ENCODE measurements around the gene OR10A6.

OR10A6 gene

GRCh38 chr11:7905549-7905948 lies 25.5 kb downstream of the OR10A6 start:
- DNase-seq (ENCODE audit: insufficient read length, low spot score) = no peak
- TF ChIP-seq CTCF (IDR thresholded peaks at IDR 0.05; ENCODE audit: insufficient read depth, missing control alignments) = no peak
- no peak for FAIRE-seq

- no peak for TF ChIP-seq CTCF (IDR thresholded peaks at IDR 0.05; ENCODE audit: insufficient read depth, missing control alignments)
- no peak for DNase-seq (ENCODE audit: insufficient read length, low spot score)
- FAIRE-seq = no peak
Observed at GRCh38 chr11:7904917-7905316, 26.2 kb downstream of the OR10A6 start.

GRCh38 chr11:7903940-7904339 lies 27.1 kb downstream of the OR10A6 start:
- FAIRE-seq (no peak), DNase-seq (ENCODE audit: insufficient read length, low spot score) (no peak)
- no peak for TF ChIP-seq CTCF (IDR thresholded peaks at IDR 0.05; ENCODE audit: insufficient read depth, missing control alignments)

GRCh38 chr11:7901319-7901854 lies 29.7 kb downstream of the OR10A6 start:
- no peak for DNase-seq (ENCODE audit: insufficient read length, low spot score)
- no peak for FAIRE-seq
- TF ChIP-seq CTCF (IDR thresholded peaks at IDR 0.05; ENCODE audit: insufficient read depth, missing control alignments) = no peak

GRCh38 chr11:7900686-7901085 lies 30.4 kb downstream of the OR10A6 start:
- DNase-seq (ENCODE audit: insufficient read length, low spot score) (no peak), FAIRE-seq (no peak)
- TF ChIP-seq CTCF (IDR thresholded peaks at IDR 0.05; ENCODE audit: insufficient read depth, missing control alignments) = no peak

- no peak for DNase-seq (ENCODE audit: insufficient read length, low spot score)
- no peak for FAIRE-seq
- TF ChIP-seq CTCF (IDR thresholded peaks at IDR 0.05; ENCODE audit: insufficient read depth, missing control alignments) = no peak
Observed at GRCh38 chr11:7899418-7899817, 31.6 kb downstream of the OR10A6 start.

GRCh38 chr11:7898666-7899283 lies 32.3 kb downstream of the OR10A6 start:
- FAIRE-seq (no peak), DNase-seq (ENCODE audit: insufficient read length, low spot score) (no peak)
- no peak for TF ChIP-seq CTCF (IDR thresholded peaks at IDR 0.05; ENCODE audit: insufficient read depth, missing control alignments)

All from D721Med (cell line).